Skin epidermis (tissue), 12 donors: ENCODE data around the gene ADAM12.

Experiments used
- H3K27ac ChIP-seq, 21 experiments: fragments of 200-600 bp; sonication (generic) in 11 of 21; one replicate each; pipeline ENCODE4 v1.5.0; 2020; ENCODE audit warnings: mild to moderate bottlenecking in 3 of 21, inconsistent platforms in 2 of 21, moderate library complexity in 2 of 21
- H3K4me3 ChIP-seq, 7 experiments: fragments of 200-600 bp; sonication (generic) in 2 of 7; one replicate each; pipeline ENCODE4 v1.5.0; 2020; ENCODE audit warnings: inconsistent platforms in 2 of 7, mild to moderate bottlenecking in 2 of 7, moderate library complexity in 1 of 7

ADAM12 gene

GRCh38 chr10:126110489-126111180 lies 277.6 kb downstream of the ADAM12 start:
- H3K27ac ChIP-seq: peak overlapping the region in 8 of 21 experiments; percentile 5 to 69 (median 29)
- H3K4me3 ChIP-seq: no peak overlapping the region

- Histone ChIP-seq H3K4me3 (no peak overlapping the region), H3K27ac (peak overlapping the region in 5 of 21 experiments; percentile 10 to 69 (median 49))
Measured at GRCh38 chr10:126109893-126110292, 278.4 kb downstream of the ADAM12 start.

- H3K27ac ChIP-seq: no peak overlapping the region
- H3K4me3 ChIP-seq: no peak overlapping the region
Measured at GRCh38 chr10:126108693-126109092, 279.6 kb downstream of the ADAM12 start.

DNA sequence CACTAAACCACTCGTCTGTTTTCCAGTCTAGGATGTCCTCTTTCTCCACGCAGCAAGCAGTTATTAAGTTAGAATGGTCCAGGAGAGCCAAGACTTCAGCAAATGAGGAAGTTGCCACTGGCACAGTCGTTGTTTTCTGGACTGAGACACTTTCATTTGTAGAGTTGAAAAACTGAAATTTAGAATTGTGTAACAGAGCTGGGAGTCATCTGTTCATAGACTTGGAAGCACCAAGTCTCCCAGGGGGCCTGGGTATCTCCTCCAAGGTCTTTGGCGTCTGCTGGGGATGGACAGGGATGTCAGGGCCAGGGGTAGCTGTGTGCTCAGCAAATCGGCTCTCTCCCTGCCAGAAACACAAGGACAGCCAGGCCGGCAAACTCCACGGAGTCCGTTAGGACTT lies 283.5 kb downstream of the ADAM12 start:
- H3K4me3 ChIP-seq: no peak overlapping the region

DNA sequence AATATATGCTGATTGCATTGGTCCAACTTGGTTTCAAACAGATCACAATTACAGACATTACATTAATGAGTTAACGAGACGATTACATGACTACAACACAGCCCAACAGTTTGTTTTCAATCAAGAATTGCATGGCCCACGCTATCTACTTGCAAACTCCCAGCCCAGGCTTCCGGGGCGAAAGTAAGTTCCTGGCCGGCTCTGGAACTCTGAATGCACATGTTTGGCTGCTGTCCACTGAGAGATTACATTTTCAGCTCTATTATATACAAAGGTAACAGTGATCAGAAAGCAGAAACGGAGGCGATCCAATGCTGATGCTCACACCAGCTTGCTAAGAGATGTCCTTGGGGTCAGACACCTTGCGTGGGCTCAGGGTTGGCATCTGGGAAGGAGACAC lies 285.6 kb downstream of the ADAM12 start:
- no peak overlapping the region for H3K27ac ChIP-seq
- no peak overlapping the region for H3K4me3 ChIP-seq

More for the DNA sequence above, 283.5 kb downstream of the ADAM12 start:
- peak overlapping the region in 6 of 21 experiments; percentile 16 to 51 (median 30) for H3K27ac ChIP-seq

DNA sequence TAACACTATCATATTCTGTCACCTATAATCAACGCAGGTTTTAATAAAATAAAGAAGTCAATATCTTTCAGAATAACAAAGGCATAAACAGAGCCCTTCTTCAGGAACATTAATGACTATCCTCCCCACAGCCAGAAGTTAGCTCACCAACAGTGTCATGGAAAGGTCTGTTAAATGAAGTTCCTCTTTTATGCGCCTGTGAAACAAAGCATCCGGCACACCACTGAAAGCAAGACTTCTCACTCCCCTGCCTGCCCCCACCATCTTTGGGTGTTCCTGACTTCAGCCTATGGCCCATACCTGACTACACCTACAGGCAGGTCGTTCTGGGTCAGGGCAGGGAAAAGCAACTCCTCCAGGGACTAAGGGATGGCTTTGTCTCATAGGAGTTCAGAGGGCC lies 286.5 kb downstream of the ADAM12 start:
- Histone ChIP-seq H3K27ac (no peak overlapping the region), H3K4me3 (no peak overlapping the region)

- H3K27ac ChIP-seq: no peak overlapping the region
- no peak overlapping the region for H3K4me3 ChIP-seq
Measured at GRCh38 chr10:126101325-126101724, 287.0 kb downstream of the ADAM12 start.

GRCh38 chr10:126099366-126099765 lies 288.9 kb downstream of the ADAM12 start:
- no peak overlapping the region for H3K4me3 ChIP-seq
- H3K27ac ChIP-seq: no peak overlapping the region

- H3K27ac ChIP-seq: no peak overlapping the region
- no peak overlapping the region for H3K4me3 ChIP-seq
Measured at GRCh38 chr10:126098226-126098581, 290.1 kb downstream of the ADAM12 start.

DNA sequence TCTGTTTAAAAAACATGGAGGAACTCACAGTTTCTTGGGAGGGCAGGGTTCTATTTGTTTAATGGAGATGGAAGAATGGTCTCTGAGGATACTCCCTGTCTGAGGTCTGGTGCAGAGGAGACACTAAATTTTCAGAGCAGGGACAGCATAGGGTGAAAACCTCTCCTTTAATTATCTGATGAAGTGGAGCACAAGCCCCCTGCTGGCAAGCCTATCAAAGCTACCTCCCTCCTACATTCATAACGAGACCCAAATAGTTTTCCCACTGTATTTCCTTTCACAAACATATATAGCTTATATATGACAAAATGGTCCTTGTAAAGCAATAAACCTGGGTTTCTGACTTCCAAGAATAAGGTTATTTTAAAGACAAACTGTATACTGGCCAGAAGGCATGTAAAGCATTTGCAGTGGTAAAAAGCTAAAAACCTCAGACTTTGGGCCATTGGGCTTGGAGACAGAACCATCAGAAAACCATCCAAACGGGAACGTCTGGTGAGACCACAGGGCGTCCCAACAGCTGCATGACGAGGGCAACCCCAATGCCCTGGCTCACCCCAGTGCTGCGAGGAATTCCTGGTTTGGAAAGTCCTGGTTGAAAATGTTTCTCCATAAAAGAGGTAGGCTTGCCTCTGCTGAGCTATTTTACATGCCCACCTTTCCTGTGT lies 290.6 kb downstream of the ADAM12 start:
- no peak overlapping the region for H3K27ac ChIP-seq
- H3K4me3 ChIP-seq: no peak overlapping the region

DNA sequence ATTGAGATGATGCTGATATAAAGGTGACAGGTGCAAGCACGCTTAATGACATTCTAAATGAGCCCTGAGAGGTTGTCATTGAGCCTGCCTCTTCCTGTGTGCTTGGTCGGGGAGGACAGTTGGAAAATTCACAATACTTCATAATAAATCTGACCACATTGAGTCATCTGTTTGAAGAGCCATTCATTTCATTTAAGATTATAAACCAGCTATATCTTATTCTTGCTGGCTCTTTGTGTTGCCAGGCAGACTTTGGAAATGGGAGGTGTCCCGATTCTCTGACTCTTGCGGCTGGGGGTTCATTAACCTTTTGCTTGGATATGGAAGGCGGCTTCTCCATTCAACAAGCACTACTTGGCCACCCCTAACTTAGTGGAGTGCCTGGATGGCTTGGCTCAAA lies 293.7 kb downstream of the ADAM12 start:
- Histone ChIP-seq H3K4me3 (no peak overlapping the region), H3K27ac (no peak overlapping the region)

DNA sequence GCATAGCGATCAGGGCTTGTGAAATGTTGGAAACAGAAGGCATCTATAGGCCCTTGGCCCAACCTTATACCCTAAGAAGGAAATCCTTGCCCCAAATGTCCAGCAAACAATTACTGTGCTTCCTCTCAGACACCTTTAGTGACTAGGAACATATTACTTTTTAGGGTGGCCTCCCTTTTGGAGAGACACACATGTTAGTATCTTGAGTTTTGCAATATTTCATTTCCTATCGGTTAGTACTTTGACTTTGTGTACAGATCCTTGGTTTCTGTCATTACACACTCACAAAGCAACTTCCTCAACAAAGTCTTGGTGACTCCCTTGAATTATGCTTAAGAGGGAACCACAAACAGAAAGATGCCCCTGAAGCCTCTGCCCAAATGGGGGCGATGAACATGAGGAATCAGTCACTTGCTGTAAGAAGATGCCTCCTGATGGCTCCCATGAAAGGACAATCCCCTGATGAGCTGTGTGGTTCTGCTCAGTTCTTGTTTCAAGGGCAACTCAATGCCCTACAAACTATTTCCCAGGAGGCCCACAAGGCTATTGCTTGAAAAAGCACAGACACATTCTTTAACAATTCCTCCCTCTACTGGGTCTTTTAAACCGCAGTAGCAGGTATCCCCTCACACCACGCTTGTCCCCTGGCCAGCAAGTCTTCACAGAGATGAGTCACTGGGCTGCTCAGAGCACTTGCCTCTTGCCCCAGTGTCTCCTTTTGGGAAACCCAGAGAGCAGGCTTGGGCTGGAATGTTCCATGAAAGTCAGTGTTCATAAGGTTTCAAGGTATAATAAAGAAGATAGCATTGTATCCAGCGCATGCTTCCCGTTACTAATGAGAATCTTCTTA lies 295.7 kb downstream of the ADAM12 start:
- Histone ChIP-seq H3K4me3 (no peak overlapping the region), H3K27ac (peak overlapping the region in 2 of 21 experiments; percentile 7 to 18)

- Histone ChIP-seq H3K4me3 (no peak overlapping the region), H3K27ac (peak overlapping the region in 2 of 21 experiments; percentile 10 to 18)
Measured at GRCh38 chr10:126090911-126091728, 297.2 kb downstream of the ADAM12 start.

DNA sequence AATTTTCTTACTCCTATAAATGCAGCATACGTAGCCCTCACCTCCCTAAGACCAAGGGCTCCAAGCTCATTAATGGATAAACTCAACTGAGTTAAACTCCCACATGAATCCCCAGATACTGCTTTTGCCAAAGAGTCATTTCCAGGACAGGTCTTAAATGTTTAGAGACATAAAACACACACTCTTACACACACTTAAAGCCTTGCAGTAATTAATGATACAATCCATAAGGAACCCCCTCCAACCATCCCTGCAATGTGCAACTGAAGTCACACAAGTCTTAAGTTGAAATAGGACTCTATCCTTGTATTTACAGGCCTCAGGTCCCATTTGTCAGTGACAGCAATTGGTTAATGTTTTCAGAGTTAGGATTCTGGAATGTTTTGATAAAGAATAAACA lies 297.8 kb downstream of the ADAM12 start:
- no peak overlapping the region for H3K4me3 ChIP-seq

GRCh38 chr10:126087796-126088505 lies 300.3 kb downstream of the ADAM12 start:
- Histone ChIP-seq H3K4me3 (no peak overlapping the region), H3K27ac (no peak overlapping the region)

More for the DNA sequence above, 297.8 kb downstream of the ADAM12 start:
- H3K27ac ChIP-seq: peak overlapping the region in 2 of 21 experiments; percentile 3 to 10

- Histone ChIP-seq H3K4me3 (no peak overlapping the region), H3K27ac (no peak overlapping the region)
Measured at GRCh38 chr10:126087153-126087680, 301.1 kb downstream of the ADAM12 start.

GRCh38 chr10:126085806-126086205 lies 302.5 kb downstream of the ADAM12 start:
- no peak overlapping the region for H3K4me3 ChIP-seq

GRCh38 chr10:126084369-126084768 lies 303.9 kb downstream of the ADAM12 start:
- Histone ChIP-seq H3K27ac (no peak overlapping the region), H3K4me3 (no peak overlapping the region)

More at GRCh38 chr10:126085806-126086205, 302.5 kb downstream of the ADAM12 start:
- no peak overlapping the region for H3K27ac ChIP-seq

DNA sequence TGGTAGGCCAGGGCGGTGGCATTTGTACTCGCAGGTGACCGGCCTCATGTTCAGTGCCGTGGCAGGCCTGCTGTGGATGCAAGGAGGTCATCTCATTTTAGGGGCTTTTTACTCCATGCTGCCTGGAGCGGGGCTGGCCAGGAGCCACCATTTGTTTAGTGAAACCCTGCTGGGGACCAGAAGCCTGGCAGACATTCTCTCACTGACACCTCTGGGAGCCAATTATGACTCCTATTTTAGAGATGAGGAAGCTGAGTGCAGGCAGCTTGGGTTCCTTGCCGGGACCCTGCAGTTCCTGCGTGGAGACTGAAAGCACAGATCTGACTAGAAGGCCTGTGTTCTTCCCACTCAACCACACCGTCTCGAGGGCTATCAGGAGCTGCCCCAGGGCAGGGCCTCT lies 305.3 kb downstream of the ADAM12 start:
- Histone ChIP-seq H3K27ac (peak overlapping the region in 2 of 21 experiments; percentile 25 to 34), H3K4me3 (no peak overlapping the region)
